NCI-H1105 treated with DMSO at 0.1 percent for 48 hours (cell line): ENCODE results near the gene TNNT3.
A peak's percentile ranks its signal among the peaks of the same experiment; 100 is the strongest.
"Not testable (repeated sequence)": the region's sequence is repeated elsewhere in the genome, so short reads cannot be mapped to it uniquely, and the experiment has no call there.

Source experiments
- DNase-seq: peaks from one replicate; lab custom pipeline; 2025; lab: John Stamatoyannopoulos, UW

TNNT3 gene

GRCh38 chr11:1881442-1882264 lies 37.9 kb upstream of the TNNT3 start:
- DNase-seq: no peak

- peak; percentile 62 for DNase-seq
These were observed 37.0 kb upstream of the TNNT3 start for GRCh38 chr11:1882265-1883238.

GRCh38 chr11:1883346-1884302 lies 35.9 kb upstream of the TNNT3 start:
- no peak for DNase-seq

- no peak for DNase-seq
These were observed 35.2 kb upstream of the TNNT3 start for GRCh38 chr11:1884303-1884700.

GRCh38 chr11:1886551-1886950 lies 33.0 kb upstream of the TNNT3 start:
- not testable (repeated sequence) for DNase-seq

- DNase-seq: no peak
These were observed 31.8 kb upstream of the TNNT3 start for GRCh38 chr11:1887451-1888346.

- DNase-seq: no peak
These were observed 31.2 kb upstream of the TNNT3 start for GRCh38 chr11:1888347-1888753.

- DNase-seq: no peak
These were observed 30.7 kb upstream of the TNNT3 start for GRCh38 chr11:1888811-1889210.

- DNase-seq: no peak
These were observed 30.1 kb upstream of the TNNT3 start for GRCh38 chr11:1889224-1889930.

GRCh38 chr11:1889941-1890855 lies 29.3 kb upstream of the TNNT3 start:
- DNase-seq: no peak

GRCh38 chr11:1890856-1891830 lies 28.4 kb upstream of the TNNT3 start:
- no peak for DNase-seq

- DNase-seq: no peak
These were observed 27.7 kb upstream of the TNNT3 start, which contains the start of gene PRR33 for GRCh38 chr11:1891831-1892115. TSS of gene PRR33 (minus strand) at chr11:1891895. CDS start at chr11:1890584, 1,311 bp downstream.

- DNase-seq: no peak
These were observed 27.4 kb upstream of the TNNT3 start for GRCh38 chr11:1892116-1892515.

GRCh38 chr11:1892558-1892957 lies 26.9 kb upstream of the TNNT3 start:
- DNase-seq: no peak

GRCh38 chr11:1893581-1894359 lies 25.7 kb upstream of the TNNT3 start:
- DNase-seq: no peak

- DNase-seq: no peak
These were observed 24.7 kb upstream of the TNNT3 start for GRCh38 chr11:1894759-1895158.

- no peak for DNase-seq
These were observed 23.0 kb upstream of the TNNT3 start for GRCh38 chr11:1896468-1896867.
